MG63 (cell line): ENCODE results near the gene SNAI3. TPM values are rescaled to one million over a fixed set of nuclear protein-coding genes. Genes with fewer than 3 reads are reported as not detected.

Experiments
- total RNA-seq: library from RNA; depleted of rRNA; stranded (reverse); fragments of >200 nt; shearing (Covaris generic); gene quantifications from 2 replicates; pipeline ENCODE4 v1.2.3, GENCODE V29; 2014; ENCODE audit warnings: low replicate concordance; rRNA removed

SNAI3 gene
- total RNA-seq, 1 experiment from 2014 or later = not detected

Other genes with a start within 250 kb of the SNAI3 start
- gene ZFPM1, start 233.2 kb downstream of the SNAI3 start, total RNA-seq = 0.33 TPM in 1 of 2 replicates, not detected in the other
- 10.9 and 13.2 TPM in 2 replicates for gene ZC3H18, start 116.1 kb downstream of the SNAI3 start, total RNA-seq
- not detected in 2 replicates for gene IL17C, start 47.9 kb downstream of the SNAI3 start, total RNA-seq
- 10.7 and 21.2 TPM in 2 replicates for gene CYBA, start 35.5 kb downstream of the SNAI3 start, total RNA-seq
- 16.8 and 25.7 TPM in 2 replicates for gene MVD, start 23.4 kb downstream of the SNAI3 start, total RNA-seq
- gene RNF166, start 19.9 kb upstream of the SNAI3 start, total RNA-seq = 16.5 and 20.2 TPM in 2 replicates
- 13.6 and 16.8 TPM in 2 replicates for gene CTU2, start 20.0 kb upstream of the SNAI3 start, total RNA-seq
- 77.6 and 88.5 TPM in 2 replicates for gene PIEZO1, start 98.7 kb upstream of the SNAI3 start, total RNA-seq
- 9.3 and 14.3 TPM in 2 replicates for gene CDT1, start 117.3 kb upstream of the SNAI3 start, total RNA-seq
- gene APRT, start 125.4 kb upstream of the SNAI3 start, total RNA-seq = 290 and 307 TPM in 2 replicates
- gene GALNS, start 170.4 kb upstream of the SNAI3 start, total RNA-seq = 8.8 and 11.3 TPM in 2 replicates
- gene TRAPPC2L, start 170.6 kb upstream of the SNAI3 start, total RNA-seq = 34.4 and 35.6 TPM in 2 replicates
- gene PABPN1L, start 180.2 kb upstream of the SNAI3 start, total RNA-seq = not detected in 2 replicates